Fibroblast of villous mesenchyme (primary cell): ENCODE measurements around the gene TRPM8. TPM values are rescaled to one million over a fixed set of nuclear protein-coding genes. Genes with fewer than 3 reads are reported as not detected.

ENCODE experiments used
- DNase-seq: peaks from one replicate; pipeline ENCODE4 v3.0.0-alpha.2; 2010; ENCODE audit warnings: low read depth
- H3K4me3 ChIP-seq: 2 replicates; pipeline ENCODE4 v1.5.1; 2011; ENCODE audit warnings: low read depth, mild to moderate bottlenecking, low read length
- CTCF ChIP-seq: IDR thresholded peaks from 2 replicates; pipeline ENCODE4 v1.5.1; 2012; ENCODE audit warnings: low read depth, mild to moderate bottlenecking, low read length; ENCODE audit not compliant: insufficient read depth
- total RNA-seq: library from RNA; depleted of rRNA; stranded (reverse); fragments of >200 nt; gene quantifications from 2 replicates; pipeline ENCODE4 v1.2.3, GENCODE V29; 2012

The TRPM8 gene
- total RNA-seq, 1 donor: not detected

GRCh38 chr2:234025466-234025865 lies 108.3 kb downstream of the TRPM8 start:
- peak overlapping the region; percentile 33 for H3K4me3 ChIP-seq
- TF ChIP-seq CTCF: no peak
- no peak for DNase-seq

- peak; percentile 3 for DNase-seq
- H3K4me3 ChIP-seq: peak overlapping the region; percentile 33
- TF ChIP-seq CTCF: no peak
Observed at GRCh38 chr2:234025891-234026401, 108.8 kb downstream of the TRPM8 start.

- no peak for DNase-seq
Observed at GRCh38 chr2:234026693-234027254, 109.6 kb downstream of the TRPM8 start.

GRCh38 chr2:234027641-234028040 lies 110.5 kb downstream of the TRPM8 start:
- no peak for DNase-seq
- H3K4me3 ChIP-seq: no peak overlapping the region
- TF ChIP-seq CTCF: no peak

More at GRCh38 chr2:234026693-234027254, 109.6 kb downstream of the TRPM8 start:
- no peak for TF ChIP-seq CTCF
- no peak overlapping the region for H3K4me3 ChIP-seq

- no peak for DNase-seq
- no peak for TF ChIP-seq CTCF
- no peak overlapping the region for H3K4me3 ChIP-seq
Observed at GRCh38 chr2:234029150-234029733, 112.1 kb downstream of the TRPM8 start.

- no peak overlapping the region for H3K4me3 ChIP-seq
- DNase-seq: no peak
- no peak for TF ChIP-seq CTCF
Observed at GRCh38 chr2:234031207-234031606, 114.0 kb downstream of the TRPM8 start.
